GM21528 (cell line): ENCODE measurements around the gene ARMH3.

Experiments used
- ATAC-seq: cut with Tn5 transposase; IDR thresholded peaks from one replicate; pipeline ENCODE4 v1.9.1; 2021; ENCODE audit warnings: mild to moderate bottlenecking, moderate library complexity; ENCODE audit not compliant: unreplicated experiment, low FRiP score

Gene ARMH3

GRCh38 chr10:101941871-101942270, 114.1 kb downstream of the ARMH3 start:
- no peak for ATAC-seq

- no peak for ATAC-seq
These were observed 115.1 kb downstream of the ARMH3 start for GRCh38 chr10:101940916-101941315.

- ATAC-seq = no peak
These were observed 116.2 kb downstream of the ARMH3 start for GRCh38 chr10:101939729-101940128.

GRCh38 chr10:101939008-101939648, 116.8 kb downstream of the ARMH3 start:
- ATAC-seq = no peak

- ATAC-seq = no peak
These were observed 117.5 kb downstream of the ARMH3 start for GRCh38 chr10:101938305-101939007.

- ATAC-seq = no peak
These were observed 120.5 kb downstream of the ARMH3 start for GRCh38 chr10:101935431-101935830.

GRCh38 chr10:101934686-101935305, 121.2 kb downstream of the ARMH3 start:
- ATAC-seq = no peak

GRCh38 chr10:101933976-101934375, 122.0 kb downstream of the ARMH3 start:
- ATAC-seq = no peak

GRCh38 chr10:101932183-101932582, 123.8 kb downstream of the ARMH3 start:
- ATAC-seq = no peak

GRCh38 chr10:101925027-101925426, 130.9 kb downstream of the ARMH3 start:
- no peak for ATAC-seq

- ATAC-seq = no peak
These were observed 132.7 kb downstream of the ARMH3 start for GRCh38 chr10:101923256-101923655.

GRCh38 chr10:101922846-101923245, 133.1 kb downstream of the ARMH3 start:
- no peak for ATAC-seq

- no peak for ATAC-seq
These were observed 135.4 kb downstream of the ARMH3 start for GRCh38 chr10:101920546-101920945.

- ATAC-seq = no peak
These were observed 136.8 kb downstream of the ARMH3 start for GRCh38 chr10:101919026-101919770.

GRCh38 chr10:101912561-101913179, 143.3 kb downstream of the ARMH3 start:
- no peak for ATAC-seq

- no peak for ATAC-seq
These were observed 149.3 kb downstream of the ARMH3 start for GRCh38 chr10:101906586-101907183.

GRCh38 chr10:101905251-101905650, 150.7 kb downstream of the ARMH3 start:
- no peak for ATAC-seq

- ATAC-seq = peak; percentile 73
These were observed 152.0 kb downstream of the ARMH3 start for GRCh38 chr10:101903827-101904550.

GRCh38 chr10:101902820-101903145, 153.2 kb downstream of the ARMH3 start:
- ATAC-seq = no peak
